GM12873 (cell line): ENCODE data around the gene NPAS3.

Experiments used
- CTCF ChIP-seq: IDR thresholded peaks from 2 replicates; pipeline ENCODE4 v1.5.1; 2012; ENCODE audit warnings: low read depth, mild to moderate bottlenecking, moderate library complexity, low read length, control low read depth; ENCODE audit not compliant: insufficient read depth; ENCODE audit errors: missing control alignments

The NPAS3 gene

GRCh38 chr14:32908196-32909084 is 30.2 kb upstream of the NPAS3 start:
- TF ChIP-seq CTCF: no peak

GRCh38 chr14:32913725-32914124 is 25.0 kb upstream of the NPAS3 start:
- no peak for TF ChIP-seq CTCF

- no peak for TF ChIP-seq CTCF
Observed at GRCh38 chr14:32914391-32914790, 24.3 kb upstream of the NPAS3 start.

GRCh38 chr14:32920696-32921276 is 17.9 kb upstream of the NPAS3 start:
- TF ChIP-seq CTCF: no peak

GRCh38 chr14:32925439-32925838 is 13.2 kb upstream of the NPAS3 start:
- no peak for TF ChIP-seq CTCF

- TF ChIP-seq CTCF: no peak
Observed at GRCh38 chr14:32932302-32932913, 6.3 kb upstream of the NPAS3 start.

- TF ChIP-seq CTCF: no peak
Observed at GRCh38 chr14:32932914-32933628, 5.6 kb upstream of the NPAS3 start.
